GM23248 (cell line): ENCODE data around the gene FLOT2. TPM values are rescaled to one million over a fixed set of nuclear protein-coding genes. Genes with fewer than 3 reads are reported as not detected.

Source experiments
- DNase-seq: peaks from one replicate; pipeline ENCODE4 v3.0.0-alpha.2; 2015
- H2AFZ ChIP-seq: fragments of 200-600 bp; sonication (generic); 2 replicates; pipeline ENCODE4 v1.6.1; 2016; ENCODE audit warnings: antibody characterized with exemption
- H3F3A ChIP-seq: fragments of 200-600 bp; sonication (generic); 2 replicates; pipeline ENCODE4 v1.6.1; 2016; ENCODE audit warnings: mild to moderate bottlenecking, antibody characterized with exemption, mixed run types; ENCODE audit not compliant: insufficient read depth
- H3K27ac ChIP-seq: fragments of 200-600 bp; sonication (generic); 2 replicates; pipeline ENCODE4 v1.5.1; 2016; ENCODE audit warnings: mild to moderate bottlenecking
- H3K27me3 ChIP-seq: fragments of 200-600 bp; sonication (generic); replicated peaks from 2 replicates; pipeline ENCODE4 v1.6.1; 2016; ENCODE audit warnings: mild to moderate bottlenecking; ENCODE audit not compliant: insufficient read depth
- H3K36me3 ChIP-seq: fragments of 200-600 bp; sonication (generic); 2 replicates; pipeline ENCODE4 v1.6.1; 2016; ENCODE audit warnings: low read depth, mild to moderate bottlenecking
- H3K4me1 ChIP-seq: fragments of 200-600 bp; sonication (generic); 2 replicates; pipeline ENCODE4 v1.6.1; 2016; ENCODE audit warnings: mild to moderate bottlenecking; ENCODE audit not compliant: insufficient read depth
- H3K4me2 ChIP-seq: fragments of 200-600 bp; sonication (generic); one replicate; pipeline ENCODE4 v1.6.1; 2016; ENCODE audit warnings: mild to moderate bottlenecking; ENCODE audit not compliant: unreplicated experiment
- H3K4me3 ChIP-seq: fragments of 200-600 bp; sonication (generic); 2 replicates; pipeline ENCODE4 v1.5.1; 2016; ENCODE audit warnings: mild to moderate bottlenecking
- H3K79me2 ChIP-seq: fragments of 200-600 bp; sonication (generic); 2 replicates; pipeline ENCODE4 v1.6.1; 2016; ENCODE audit warnings: mild to moderate bottlenecking; ENCODE audit not compliant: insufficient read depth
- H3K9ac ChIP-seq: fragments of 200-600 bp; sonication (generic); 2 replicates; pipeline ENCODE4 v1.6.1; 2016; ENCODE audit warnings: mild to moderate bottlenecking
- H3K9me2 ChIP-seq: fragments of 200-600 bp; sonication (generic); 2 replicates; pipeline ENCODE4 v1.6.1; 2016; ENCODE audit warnings: mixed run types, mild to moderate bottlenecking, moderate library complexity; ENCODE audit not compliant: insufficient read depth
- H3K9me3 ChIP-seq: fragments of 200-600 bp; sonication (generic); one replicate; pipeline ENCODE4 v1.6.1; 2017; ENCODE audit warnings: low read depth
- H4K20me1 ChIP-seq: fragments of 200-600 bp; sonication (generic); 2 replicates; pipeline ENCODE4 v1.6.0; 2016; ENCODE audit not compliant: insufficient read depth
- EZH2 ChIP-seq: fragments of 200-600 bp; sonication (generic); IDR thresholded peaks from 2 replicates; pipeline ENCODE4 v1.6.1; 2018; ENCODE audit warnings: antibody characterized with exemption, mild to moderate bottlenecking; ENCODE audit not compliant: insufficient read depth, poor library complexity, severe bottlenecking
- EZH2phosphoT487 ChIP-seq: fragments of 200-600 bp; sonication (generic); IDR thresholded peaks from 2 replicates; pipeline ENCODE4 v1.6.1; 2018; ENCODE audit warnings: antibody characterized with exemption, moderate library complexity, mild to moderate bottlenecking, low read depth; ENCODE audit not compliant: insufficient read depth
- WGBS, 2 experiments: methylation state at CpG; one replicate each; pipeline ENCODE4 v1.1.6; 2015 to 2017; ENCODE audit warnings: low lambda C conversion rate in 2 of 2, low coverage in 1 of 2; ENCODE audit errors: missing lambda C conversion rate in 2 of 2; 5-methylcytosine and 5-hydroxymethylcytosine counted together
- in situ Hi-C: fragments of 300-500 bp; cut with MboI; formaldehyde crosslinking; loops from 2 replicates; pipeline ENCODE4 v1.15.0; 2020
- polyA plus RNA-seq: library from polyadenylated mRNA; unstranded; fragments of >200 nt; fragmentation: Nextera tagmentation; extraction: Ambion mirVana; gene quantifications from 2 replicates; pipeline ENCODE4 v1.2.1, GENCODE V29; 2016
- total RNA-seq: library from RNA; depleted of rRNA; stranded (reverse); fragments of >200 nt; shearing (Covaris generic); gene quantifications from 2 replicates; pipeline ENCODE4 v1.2.3, GENCODE V29; 2014

The FLOT2 gene
- total and polyA plus RNA-seq, 2 experiments from 2014 or later = 33.2 to 55.0 TPM

DNA sequence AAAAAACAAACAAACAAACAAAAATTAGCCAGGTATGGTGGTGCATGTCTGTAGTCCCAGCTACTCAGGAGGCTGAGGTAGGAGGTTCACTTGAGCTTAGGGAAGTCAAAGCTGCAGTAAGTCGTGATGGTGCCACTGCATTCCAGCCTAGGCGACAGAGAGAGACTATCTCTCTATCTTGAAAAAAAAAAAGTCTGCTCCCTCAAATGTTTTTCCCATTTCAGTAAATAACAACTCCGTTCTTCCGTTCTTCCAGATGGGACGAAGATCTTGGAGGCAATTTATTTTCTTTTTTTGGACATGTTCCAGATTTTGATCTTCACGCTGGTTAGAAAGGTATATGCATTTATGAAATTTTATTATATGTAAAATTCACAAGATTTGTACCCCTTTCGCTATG is 23.7 kb downstream of the FLOT2 start:
- Histone ChIP-seq H3K9me2 (no peaks in the 10 kb centered on the region), H3K4me3 (no peak overlapping the region), H3K9me3 (no peaks in the 10 kb centered on the region), H2AFZ (no peak overlapping the region), H3K9ac (no peak overlapping the region), H3K4me2 (no peak overlapping the region), H3K36me3 (no peaks in the 10 kb centered on the region), H3K27me3 (no peaks in the 10 kb centered on the region), H3K4me1 (no peaks in the 10 kb centered on the region; the same call in 1 of the 2 replicates), H3K27ac (no peak overlapping the region), H3F3A (peaks cover 5% of the 10 kb centered on the region; the same call in 1 of the 2 replicates), H3K79me2 (no peaks in the 10 kb centered on the region), H4K20me1 (no peaks in the 10 kb centered on the region)
- TF ChIP-seq EZH2phosphoT487 (no peak), EZH2 (no peak)
- in situ Hi-C loops = no loop called here
- no peak for DNase-seq
- 80 to 84% methylated on average over 7 of the region's 7 CpGs for WGBS, 2 experiments

- no peak for DNase-seq
- in situ Hi-C loops = no loop called here
- Histone ChIP-seq H3K9ac (no peak overlapping the region), H3K79me2 (no peaks in the 10 kb centered on the region), H3F3A (peaks cover under 1% of the 10 kb centered on the region; the same call in 1 of the 2 replicates), H3K4me2 (no peak overlapping the region), H3K4me3 (no peak overlapping the region), H3K4me1 (no peaks in the 10 kb centered on the region; the same call in 1 of the 2 replicates), H2AFZ (no peak overlapping the region), H3K27ac (no peak overlapping the region), H4K20me1 (no peaks in the 10 kb centered on the region), H3K27me3 (no peaks in the 10 kb centered on the region), H3K36me3 (no peaks in the 10 kb centered on the region), H3K9me2 (no peaks in the 10 kb centered on the region), H3K9me3 (no peaks in the 10 kb centered on the region)
- 95 to 96% methylated on average over 6 of the region's 6 CpGs for WGBS, 2 experiments
- TF ChIP-seq EZH2 (no peak), EZH2phosphoT487 (no peak)
Measured at GRCh38 chr17:28871056-28871579, 26.4 kb downstream of the FLOT2 start.

GRCh38 chr17:28867276-28867675 is 30.3 kb downstream of the FLOT2 start:
- Histone ChIP-seq H3K9me3 (no peaks in the 10 kb centered on the region), H3F3A (no peaks in the 10 kb centered on the region), H3K27me3 (no peaks in the 10 kb centered on the region), H3K4me1 (no peaks in the 10 kb centered on the region), H4K20me1 (no peaks in the 10 kb centered on the region), H3K4me3 (no peak overlapping the region), H3K4me2 (no peak overlapping the region), H3K36me3 (no peaks in the 10 kb centered on the region), H3K79me2 (no peaks in the 10 kb centered on the region), H3K9ac (no peak overlapping the region), H3K9me2 (no peaks in the 10 kb centered on the region), H3K27ac (no peak overlapping the region), H2AFZ (no peak overlapping the region)
- in situ Hi-C loops = no loop called here
- 86 to 88% methylated on average over 7 of the region's 7 CpGs for WGBS, 2 experiments
- DNase-seq = no peak
- TF ChIP-seq EZH2phosphoT487 = no peak
- TF ChIP-seq EZH2 = no peak

GRCh38 chr17:28865946-28866752 is 31.4 kb downstream of the FLOT2 start:
- H3K4me3 ChIP-seq = no peak overlapping the region
- no peak overlapping the region for H3K27ac ChIP-seq
- no peaks in the 10 kb centered on the region for H3K79me2 ChIP-seq
- H3K9me2 ChIP-seq = no peaks in the 10 kb centered on the region
- peak overlapping the region; percentile 65; the same call in 1 of the 2 replicates for H2AFZ ChIP-seq
- no peaks in the 10 kb centered on the region for H3F3A ChIP-seq
- H3K4me2 ChIP-seq = no peak overlapping the region
- H3K27me3 ChIP-seq = no peaks in the 10 kb centered on the region
- no peaks in the 10 kb centered on the region for H4K20me1 ChIP-seq
- H3K9me3 ChIP-seq = no peaks in the 10 kb centered on the region
- TF ChIP-seq EZH2 = no peak
- TF ChIP-seq EZH2phosphoT487 = no peak
- peak; percentile 51 for DNase-seq
- no peaks in the 10 kb centered on the region for H3K4me1 ChIP-seq
- no peak overlapping the region for H3K9ac ChIP-seq
- in situ Hi-C loops = no loop called here
- no peaks in the 10 kb centered on the region for H3K36me3 ChIP-seq
- 84 to 85% methylated on average over 13 of the region's 13 CpGs for WGBS, 2 experiments
